Panc1 (cell line): ENCODE results near the gene CCDC141.

ENCODE experiments used
- CTCF ChIP-seq: fragments of 450-650 bp; IDR thresholded peaks from 2 replicates; pipeline ENCODE4 v1.5.1; 2017; ENCODE audit warnings: mild to moderate bottlenecking
- SIN3A ChIP-seq: IDR thresholded peaks from 2 replicates; pipeline ENCODE4 v1.6.1; 2012; ENCODE audit warnings: low read depth, mild to moderate bottlenecking, low read length, moderate library complexity, borderline replicate concordance; ENCODE audit not compliant: insufficient read depth

GRCh38 chr2:179019260-179019659 lies 30.7 kb downstream of the CCDC141 start:
- TF ChIP-seq CTCF (no peak), SIN3A (no peak)
